ENCODE data around the gene CALR3. TPM values are rescaled to one million over a fixed set of nuclear protein-coding genes. Genes with fewer than 3 reads are reported as not detected.

The CALR3 gene
- total and polyA plus RNA-seq, 10 of the 15 experiments (the other 5 are each of a cell fraction or from before 2014, with no cell fraction given) = 0.05 to 0.45 (median 0.12) TPM; not detected in 2

GRCh38 chr19:16458391-16459341, 37.3 kb downstream of the CALR3 start (continued):
- TF ChIP-seq MLLT1 (IDR thresholded peaks at IDR 0.05) (0 out of 2 replicates have a peak, but pooled peaks have one; percentile 49), ZSCAN29 (IDR thresholded peaks at IDR 0.05) (no peak), PBX3 (IDR thresholded peaks at IDR 0.05; ENCODE audit: insufficient replicate concordance, low read depth, low read length) (peak; percentile 22), ZNF687 (IDR thresholded peaks at IDR 0.05) (no peak)

All from GM12878 (cell line).